ENCODE data around the gene CCDC157.

CCDC157 gene

DNA sequence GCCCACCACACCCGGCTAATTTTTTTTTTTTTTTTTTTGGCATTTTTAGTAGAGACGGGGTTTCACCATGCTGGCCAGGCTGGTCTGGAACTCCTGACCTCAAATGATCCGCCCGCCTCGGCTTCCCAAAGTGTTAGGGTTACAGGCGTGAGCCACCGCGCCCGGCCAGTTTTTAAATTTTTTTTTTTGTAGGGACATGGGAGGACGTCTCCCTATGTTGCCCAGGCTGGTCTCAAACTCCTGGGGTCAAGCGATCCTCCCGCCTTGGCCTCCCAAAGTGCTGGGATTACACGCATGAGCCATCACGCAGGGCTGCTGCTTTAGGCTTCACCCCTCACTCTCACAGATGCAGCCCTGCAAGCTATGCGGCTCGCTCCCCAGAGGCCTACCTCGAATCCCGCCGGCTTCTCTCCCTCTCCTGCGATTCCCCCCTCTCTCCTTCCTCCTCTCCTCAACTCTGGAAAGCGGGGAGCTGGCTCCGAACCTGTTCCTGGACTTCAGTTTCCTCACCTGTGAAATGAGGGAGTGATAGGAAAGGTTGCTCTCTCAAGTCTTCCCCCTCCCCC, 926 bp downstream of the CCDC157 start:
- Histone ChIP-seq H3K27me3 (ENCODE audit: insufficient read depth, poor library complexity, severe bottlenecking) (no peaks in the 10 kb centered on the region), H3K4me3 (replicated peaks; ENCODE audit: insufficient read depth, low read length) (no peak overlapping the region), H3K27ac (replicated peaks) (no peak overlapping the region)
- DNase-seq (ENCODE audit: low read depth in 1 of 2, low spot score in 1 of 2) = no peak
- TF ChIP-seq, protein P1, sequence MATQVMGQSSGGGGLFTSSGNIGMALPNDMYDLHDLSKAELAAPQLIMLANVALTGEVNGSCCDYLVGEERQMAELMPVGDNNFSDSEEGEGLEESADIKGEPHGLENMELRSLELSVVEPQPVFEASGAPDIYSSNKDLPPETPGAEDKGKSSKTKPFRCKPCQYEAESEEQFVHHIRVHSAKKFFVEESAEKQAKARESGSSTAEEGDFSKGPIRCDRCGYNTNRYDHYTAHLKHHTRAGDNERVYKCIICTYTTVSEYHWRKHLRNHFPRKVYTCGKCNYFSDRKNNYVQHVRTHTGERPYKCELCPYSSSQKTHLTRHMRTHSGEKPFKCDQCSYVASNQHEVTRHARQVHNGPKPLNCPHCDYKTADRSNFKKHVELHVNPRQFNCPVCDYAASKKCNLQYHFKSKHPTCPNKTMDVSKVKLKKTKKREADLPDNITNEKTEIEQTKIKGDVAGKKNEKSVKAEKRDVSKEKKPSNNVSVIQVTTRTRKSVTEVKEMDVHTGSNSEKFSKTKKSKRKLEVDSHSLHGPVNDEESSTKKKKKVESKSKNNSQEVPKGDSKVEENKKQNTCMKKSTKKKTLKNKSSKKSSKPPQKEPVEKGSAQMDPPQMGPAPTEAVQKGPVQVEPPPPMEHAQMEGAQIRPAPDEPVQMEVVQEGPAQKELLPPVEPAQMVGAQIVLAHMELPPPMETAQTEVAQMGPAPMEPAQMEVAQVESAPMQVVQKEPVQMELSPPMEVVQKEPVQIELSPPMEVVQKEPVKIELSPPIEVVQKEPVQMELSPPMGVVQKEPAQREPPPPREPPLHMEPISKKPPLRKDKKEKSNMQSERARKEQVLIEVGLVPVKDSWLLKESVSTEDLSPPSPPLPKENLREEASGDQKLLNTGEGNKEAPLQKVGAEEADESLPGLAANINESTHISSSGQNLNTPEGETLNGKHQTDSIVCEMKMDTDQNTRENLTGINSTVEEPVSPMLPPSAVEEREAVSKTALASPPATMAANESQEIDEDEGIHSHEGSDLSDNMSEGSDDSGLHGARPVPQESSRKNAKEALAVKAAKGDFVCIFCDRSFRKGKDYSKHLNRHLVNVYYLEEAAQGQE (IDR thresholded peaks at IDR 0.05; ENCODE audit: insufficient replicate concordance, low read depth) = no peak
- TF ChIP-seq SPI1 (IDR thresholded peaks at IDR 0.05; ENCODE audit: borderline replicate concordance, low read depth) (no peak), POLR2AphosphoS5 (IDR thresholded peaks at IDR 0.05; ENCODE audit: low read depth) (no peak), CTCF (IDR thresholded peaks at IDR 0.05; ENCODE audit: insufficient read depth, low read length) (no peak), GABPA (IDR thresholded peaks at IDR 0.05; ENCODE audit: low read depth) (no peak)

- H3K4me3 ChIP-seq (replicated peaks; ENCODE audit: insufficient read depth, low read length) = no peak overlapping the region
- H3K27me3 ChIP-seq (ENCODE audit: insufficient read depth, poor library complexity, severe bottlenecking) = no peaks in the 10 kb centered on the region
- H3K27ac ChIP-seq (replicated peaks) = no peak overlapping the region
- no peak for TF ChIP-seq GABPA (IDR thresholded peaks at IDR 0.05; ENCODE audit: low read depth)
- TF ChIP-seq CTCF (IDR thresholded peaks at IDR 0.05; ENCODE audit: insufficient read depth, low read length) = no peak
- no peak for TF ChIP-seq POLR2AphosphoS5 (IDR thresholded peaks at IDR 0.05; ENCODE audit: low read depth)
- no peak for TF ChIP-seq SPI1 (IDR thresholded peaks at IDR 0.05; ENCODE audit: borderline replicate concordance, low read depth)
- TF ChIP-seq, protein P1 (IDR thresholded peaks at IDR 0.05; ENCODE audit: insufficient replicate concordance, low read depth) = no peak
- no peak for DNase-seq (ENCODE audit: low read depth in 1 of 2, low spot score in 1 of 2)
Observed at GRCh38 chr22:30358541-30358940, 1.7 kb downstream of the CCDC157 start.

- no peak for DNase-seq (ENCODE audit: low read depth in 1 of 2, low spot score in 1 of 2)
- Histone ChIP-seq H3K4me3 (replicated peaks; ENCODE audit: insufficient read depth, low read length) (no peak overlapping the region), H3K27me3 (ENCODE audit: insufficient read depth, poor library complexity, severe bottlenecking) (no peaks in the 10 kb centered on the region), H3K27ac (replicated peaks) (no peak overlapping the region)
- TF ChIP-seq, protein P1 (IDR thresholded peaks at IDR 0.05; ENCODE audit: insufficient replicate concordance, low read depth) = no peak
- TF ChIP-seq POLR2AphosphoS5 (IDR thresholded peaks at IDR 0.05; ENCODE audit: low read depth) (no peak), SPI1 (IDR thresholded peaks at IDR 0.05; ENCODE audit: borderline replicate concordance, low read depth) (no peak)
Observed at GRCh38 chr22:30361916-30362650, 5.3 kb downstream of the CCDC157 start.
